SK-N-SH treated with all-trans-retinoic acid at 6 μM for 48 hours (cell line): ENCODE data around the gene SSRP1.

ENCODE experiments used
- ATAC-seq: fragments of 200-7000 bp; cut with Tn5 transposase; 3 replicates; pipeline ENCODE4 v1.9.1; 2020; ENCODE audit warnings: mild to moderate bottlenecking, moderate library complexity
- ARNTL ChIP-seq: fragments of 450-650 bp; formaldehyde crosslinking; IDR thresholded peaks from 2 replicates; pipeline ENCODE4 v1.5.0; 2020; ENCODE audit warnings: low read depth, mild to moderate bottlenecking, moderate library complexity, borderline replicate concordance
- BACH2 ChIP-seq: fragments of 250-450 bp; sonication (Bioruptor Pico); IDR thresholded peaks from 2 replicates; pipeline ENCODE4 v1.9.0; 2021; ENCODE audit warnings: mild to moderate bottlenecking, borderline replicate concordance
- CSDC2 ChIP-seq: fragments of 250-450 bp; sonication (Bioruptor Pico); IDR thresholded peaks from 2 replicates; pipeline ENCODE4 v1.5.0; 2020; ENCODE audit warnings: mild to moderate bottlenecking, moderate library complexity
- GLIS3 ChIP-seq: fragments of 250-450 bp; sonication (Bioruptor Pico); IDR thresholded peaks from 2 replicates; pipeline ENCODE4 v1.5.0; 2020; ENCODE audit warnings: mild to moderate bottlenecking, moderate library complexity
- ISL1 ChIP-seq: fragments of 250-450 bp; sonication (Bioruptor Pico); IDR thresholded peaks from 2 replicates; pipeline ENCODE4 v2.1.2; 2022; ENCODE audit warnings: mild to moderate bottlenecking, moderate library complexity
- OSR1 ChIP-seq: fragments of 250-450 bp; sonication (Bioruptor Pico); IDR thresholded peaks from 2 replicates; pipeline ENCODE4 v1.8.0; 2022; ENCODE audit warnings: moderate library complexity, mild to moderate bottlenecking, inconsistent platforms
- PPARA ChIP-seq: fragments of 250-450 bp; sonication (Bioruptor Pico); IDR thresholded peaks from 2 replicates; pipeline ENCODE4 v1.5.0; 2020; ENCODE audit warnings: mild to moderate bottlenecking, borderline replicate concordance
- SNAI2 ChIP-seq: fragments of 250-450 bp; sonication (Bioruptor Pico); IDR thresholded peaks from 2 replicates; pipeline ENCODE4 v1.5.0; 2020; ENCODE audit warnings: mild to moderate bottlenecking, moderate library complexity
- TCF4 ChIP-seq: fragments of 250-450 bp; sonication (Bioruptor Pico); IDR thresholded peaks from 2 replicates; pipeline ENCODE4 v1.8.0; 2021; ENCODE audit warnings: mild to moderate bottlenecking, moderate library complexity, borderline replicate concordance
- TOX ChIP-seq: fragments of 250-450 bp; sonication (Bioruptor Pico); IDR thresholded peaks from 2 replicates; pipeline ENCODE4 v1.8.0; 2021; ENCODE audit warnings: mild to moderate bottlenecking, moderate library complexity, borderline replicate concordance
- ZC3H10 ChIP-seq: fragments of 250-450 bp; sonication (Bioruptor Pico); IDR thresholded peaks from 2 replicates; pipeline ENCODE4 v1.5.1; 2021; ENCODE audit warnings: mild to moderate bottlenecking, moderate library complexity
- ZFP3 ChIP-seq: fragments of 250-450 bp; sonication (Bioruptor Pico); IDR thresholded peaks from 2 replicates; pipeline ENCODE4 v1.5.0; 2020; ENCODE audit warnings: mild to moderate bottlenecking, moderate library complexity
- ZFP30 ChIP-seq: fragments of 450-650 bp; formaldehyde crosslinking; IDR thresholded peaks from 2 replicates; pipeline ENCODE4 v1.5.0; 2022; ENCODE audit warnings: mild to moderate bottlenecking, moderate library complexity
- ZNF70 ChIP-seq: fragments of 450-650 bp; formaldehyde crosslinking; IDR thresholded peaks from 2 replicates; pipeline ENCODE4 v1.5.0; 2020; ENCODE audit warnings: mild to moderate bottlenecking, moderate library complexity
- ZNF8 ChIP-seq: fragments of 450-650 bp; formaldehyde crosslinking; IDR thresholded peaks from 2 replicates; pipeline ENCODE4 v1.5.0; 2020; ENCODE audit warnings: mild to moderate bottlenecking, moderate library complexity
- TF ChIP-seq, protein P1 (sequence below): fragments of 250-450 bp; sonication (Bioruptor Pico); IDR thresholded peaks from 2 replicates; pipeline ENCODE4 v1.5.0; 2020; ENCODE audit warnings: mild to moderate bottlenecking, moderate library complexity
- TF ChIP-seq, protein P2 (sequence below): fragments of 250-450 bp; sonication (Bioruptor Pico); IDR thresholded peaks from 2 replicates; pipeline ENCODE4 v1.5.1; 2021; ENCODE audit warnings: mild to moderate bottlenecking, moderate library complexity
- TF ChIP-seq, protein P3 (sequence below): fragments of 250-450 bp; sonication (Bioruptor Pico); IDR thresholded peaks from 2 replicates; pipeline ENCODE4 v1.8.0; 2020; ENCODE audit warnings: mild to moderate bottlenecking, moderate library complexity, borderline replicate concordance
- TF ChIP-seq, protein P4 (sequence below): fragments of 250-450 bp; sonication (Bioruptor Pico); IDR thresholded peaks from 2 replicates; pipeline ENCODE4 v1.5.1; 2020; ENCODE audit warnings: low read depth, mild to moderate bottlenecking, moderate library complexity
- TF ChIP-seq, protein P5 (sequence below): fragments of 250-450 bp; sonication (Bioruptor Pico); IDR thresholded peaks from 2 replicates; pipeline ENCODE4 v1.8.0; 2021; ENCODE audit warnings: low read depth, mild to moderate bottlenecking, moderate library complexity, borderline replicate concordance

SSRP1 gene

DNA sequence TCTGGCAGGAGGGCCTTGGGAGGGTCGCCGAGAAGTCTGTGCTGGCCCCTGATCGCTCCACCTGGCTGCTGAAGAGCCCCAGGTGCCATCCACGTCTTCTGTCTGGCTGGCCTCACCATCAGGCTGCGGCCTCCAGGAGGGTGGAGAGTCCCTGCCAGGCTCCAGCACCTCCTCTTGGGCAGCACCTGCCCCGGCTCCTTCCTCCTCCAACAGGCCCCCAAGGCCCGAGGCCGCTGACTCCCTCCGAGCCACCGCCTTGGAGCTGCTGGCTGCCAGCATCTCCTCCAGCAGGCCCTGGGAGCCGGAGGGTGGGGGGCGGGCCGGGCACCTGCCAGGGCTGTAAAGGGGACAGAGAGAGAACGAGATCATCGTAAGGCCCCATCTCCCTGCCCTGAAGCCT, 33.2 kb downstream of the SSRP1 start:
- ATAC-seq = no peak
- TF ChIP-seq ISL1 (CRISPR knock-in tag) = no peak
- TF ChIP-seq ZNF70 (CRISPR knock-in tag) = no peak
- no peak for TF ChIP-seq TCF4 (CRISPR knock-in tag)
- TF ChIP-seq OSR1 (CRISPR knock-in tag) = no peak
- TF ChIP-seq TOX (CRISPR knock-in tag) = no peak
- no peak for TF ChIP-seq SNAI2 (CRISPR knock-in tag)
- TF ChIP-seq CSDC2 = no peak
- TF ChIP-seq ZFP3 (CRISPR knock-in tag) = no peak
- no peak for TF ChIP-seq PPARA (CRISPR knock-in tag)
- no peak for TF ChIP-seq ARNTL (CRISPR knock-in tag)
- no peak for TF ChIP-seq ZFP30 (CRISPR knock-in tag)
- no peak for TF ChIP-seq ZNF8 (CRISPR knock-in tag)
- TF ChIP-seq, protein P1, sequence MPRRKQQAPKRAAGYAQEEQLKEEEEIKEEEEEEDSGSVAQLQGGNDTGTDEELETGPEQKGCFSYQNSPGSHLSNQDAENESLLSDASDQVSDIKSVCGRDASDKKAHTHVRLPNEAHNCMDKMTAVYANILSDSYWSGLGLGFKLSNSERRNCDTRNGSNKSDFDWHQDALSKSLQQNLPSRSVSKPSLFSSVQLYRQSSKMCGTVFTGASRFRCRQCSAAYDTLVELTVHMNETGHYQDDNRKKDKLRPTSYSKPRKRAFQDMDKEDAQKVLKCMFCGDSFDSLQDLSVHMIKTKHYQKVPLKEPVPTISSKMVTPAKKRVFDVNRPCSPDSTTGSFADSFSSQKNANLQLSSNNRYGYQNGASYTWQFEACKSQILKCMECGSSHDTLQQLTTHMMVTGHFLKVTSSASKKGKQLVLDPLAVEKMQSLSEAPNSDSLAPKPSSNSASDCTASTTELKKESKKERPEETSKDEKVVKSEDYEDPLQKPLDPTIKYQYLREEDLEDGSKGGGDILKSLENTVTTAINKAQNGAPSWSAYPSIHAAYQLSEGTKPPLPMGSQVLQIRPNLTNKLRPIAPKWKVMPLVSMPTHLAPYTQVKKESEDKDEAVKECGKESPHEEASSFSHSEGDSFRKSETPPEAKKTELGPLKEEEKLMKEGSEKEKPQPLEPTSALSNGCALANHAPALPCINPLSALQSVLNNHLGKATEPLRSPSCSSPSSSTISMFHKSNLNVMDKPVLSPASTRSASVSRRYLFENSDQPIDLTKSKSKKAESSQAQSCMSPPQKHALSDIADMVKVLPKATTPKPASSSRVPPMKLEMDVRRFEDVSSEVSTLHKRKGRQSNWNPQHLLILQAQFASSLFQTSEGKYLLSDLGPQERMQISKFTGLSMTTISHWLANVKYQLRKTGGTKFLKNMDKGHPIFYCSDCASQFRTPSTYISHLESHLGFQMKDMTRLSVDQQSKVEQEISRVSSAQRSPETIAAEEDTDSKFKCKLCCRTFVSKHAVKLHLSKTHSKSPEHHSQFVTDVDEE (CRISPR knock-in tag) = no peak
- TF ChIP-seq BACH2 (CRISPR knock-in tag) = no peak
- TF ChIP-seq, protein P2, sequence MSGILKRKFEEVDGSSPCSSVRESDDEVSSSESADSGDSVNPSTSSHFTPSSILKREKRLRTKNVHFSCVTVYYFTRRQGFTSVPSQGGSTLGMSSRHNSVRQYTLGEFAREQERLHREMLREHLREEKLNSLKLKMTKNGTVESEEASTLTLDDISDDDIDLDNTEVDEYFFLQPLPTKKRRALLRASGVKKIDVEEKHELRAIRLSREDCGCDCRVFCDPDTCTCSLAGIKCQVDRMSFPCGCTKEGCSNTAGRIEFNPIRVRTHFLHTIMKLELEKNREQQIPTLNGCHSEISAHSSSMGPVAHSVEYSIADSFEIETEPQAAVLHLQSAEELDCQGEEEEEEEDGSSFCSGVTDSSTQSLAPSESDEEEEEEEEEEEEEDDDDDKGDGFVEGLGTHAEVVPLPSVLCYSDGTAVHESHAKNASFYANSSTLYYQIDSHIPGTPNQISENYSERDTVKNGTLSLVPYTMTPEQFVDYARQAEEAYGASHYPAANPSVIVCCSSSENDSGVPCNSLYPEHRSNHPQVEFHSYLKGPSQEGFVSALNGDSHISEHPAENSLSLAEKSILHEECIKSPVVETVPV = no peak

DNA sequence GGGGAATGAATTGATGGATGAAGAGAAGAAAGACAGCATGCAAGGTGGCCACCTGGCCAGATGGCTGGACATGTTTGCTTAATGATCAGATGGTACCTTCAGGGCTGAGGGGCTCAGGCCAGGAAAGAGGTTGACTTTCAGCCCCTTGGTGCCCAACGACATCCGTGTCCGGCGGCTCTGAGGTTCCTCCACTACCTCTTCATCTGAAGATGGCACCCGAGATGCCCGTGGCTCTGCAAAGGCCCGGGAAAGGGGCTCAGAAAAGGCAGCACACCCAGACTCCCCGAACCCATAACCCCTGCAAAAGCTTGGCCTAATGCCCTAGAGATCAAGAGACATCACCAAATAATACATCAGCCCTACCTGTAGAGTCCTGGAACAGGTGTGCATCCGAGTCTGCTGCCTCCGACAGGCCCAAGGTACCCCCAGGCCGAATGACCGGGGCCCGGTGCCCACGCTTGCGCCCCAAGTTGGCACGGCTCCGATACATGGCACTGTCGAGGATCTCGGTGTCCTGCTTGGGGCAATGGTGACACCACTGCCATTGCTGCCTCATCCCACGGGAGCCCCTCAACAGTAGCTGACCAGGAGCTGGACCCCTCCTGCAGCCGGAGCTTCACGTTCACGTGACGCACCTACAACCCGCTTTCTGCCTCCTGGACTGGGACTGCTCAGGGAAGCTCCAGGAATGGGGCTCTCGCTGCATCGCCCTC, 33.8 kb downstream of the SSRP1 start:
- TF ChIP-seq, protein P1 (CRISPR knock-in tag) = no peak
- no peak for TF ChIP-seq ARNTL (CRISPR knock-in tag)
- TF ChIP-seq, protein P3, sequence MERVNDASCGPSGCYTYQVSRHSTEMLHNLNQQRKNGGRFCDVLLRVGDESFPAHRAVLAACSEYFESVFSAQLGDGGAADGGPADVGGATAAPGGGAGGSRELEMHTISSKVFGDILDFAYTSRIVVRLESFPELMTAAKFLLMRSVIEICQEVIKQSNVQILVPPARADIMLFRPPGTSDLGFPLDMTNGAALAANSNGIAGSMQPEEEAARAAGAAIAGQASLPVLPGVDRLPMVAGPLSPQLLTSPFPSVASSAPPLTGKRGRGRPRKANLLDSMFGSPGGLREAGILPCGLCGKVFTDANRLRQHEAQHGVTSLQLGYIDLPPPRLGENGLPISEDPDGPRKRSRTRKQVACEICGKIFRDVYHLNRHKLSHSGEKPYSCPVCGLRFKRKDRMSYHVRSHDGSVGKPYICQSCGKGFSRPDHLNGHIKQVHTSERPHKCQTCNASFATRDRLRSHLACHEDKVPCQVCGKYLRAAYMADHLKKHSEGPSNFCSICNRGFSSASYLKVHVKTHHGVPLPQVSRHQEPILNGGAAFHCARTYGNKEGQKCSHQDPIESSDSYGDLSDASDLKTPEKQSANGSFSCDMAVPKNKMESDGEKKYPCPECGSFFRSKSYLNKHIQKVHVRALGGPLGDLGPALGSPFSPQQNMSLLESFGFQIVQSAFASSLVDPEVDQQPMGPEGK = no peak
- TF ChIP-seq ZFP30 (CRISPR knock-in tag) = no peak
- TF ChIP-seq BACH2 (CRISPR knock-in tag) = no peak
- TF ChIP-seq SNAI2 (CRISPR knock-in tag) = no peak
- no peak for TF ChIP-seq GLIS3 (CRISPR knock-in tag)
- TF ChIP-seq, protein P4, sequence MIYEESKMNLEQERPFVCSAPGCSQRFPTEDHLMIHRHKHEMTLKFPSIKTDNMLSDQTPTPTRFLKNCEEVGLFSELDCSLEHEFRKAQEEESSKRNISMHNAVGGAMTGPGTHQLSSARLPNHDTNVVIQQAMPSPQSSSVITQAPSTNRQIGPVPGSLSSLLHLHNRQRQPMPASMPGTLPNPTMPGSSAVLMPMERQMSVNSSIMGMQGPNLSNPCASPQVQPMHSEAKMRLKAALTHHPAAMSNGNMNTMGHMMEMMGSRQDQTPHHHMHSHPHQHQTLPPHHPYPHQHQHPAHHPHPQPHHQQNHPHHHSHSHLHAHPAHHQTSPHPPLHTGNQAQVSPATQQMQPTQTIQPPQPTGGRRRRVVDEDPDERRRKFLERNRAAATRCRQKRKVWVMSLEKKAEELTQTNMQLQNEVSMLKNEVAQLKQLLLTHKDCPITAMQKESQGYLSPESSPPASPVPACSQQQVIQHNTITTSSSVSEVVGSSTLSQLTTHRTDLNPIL (CRISPR knock-in tag) = no peak
- no peak for TF ChIP-seq ZC3H10 (CRISPR knock-in tag)
- no peak for TF ChIP-seq ZFP3 (CRISPR knock-in tag)
- no peak for TF ChIP-seq ZNF8 (CRISPR knock-in tag)
- TF ChIP-seq, protein P2 = no peak
- TF ChIP-seq, protein P5, sequence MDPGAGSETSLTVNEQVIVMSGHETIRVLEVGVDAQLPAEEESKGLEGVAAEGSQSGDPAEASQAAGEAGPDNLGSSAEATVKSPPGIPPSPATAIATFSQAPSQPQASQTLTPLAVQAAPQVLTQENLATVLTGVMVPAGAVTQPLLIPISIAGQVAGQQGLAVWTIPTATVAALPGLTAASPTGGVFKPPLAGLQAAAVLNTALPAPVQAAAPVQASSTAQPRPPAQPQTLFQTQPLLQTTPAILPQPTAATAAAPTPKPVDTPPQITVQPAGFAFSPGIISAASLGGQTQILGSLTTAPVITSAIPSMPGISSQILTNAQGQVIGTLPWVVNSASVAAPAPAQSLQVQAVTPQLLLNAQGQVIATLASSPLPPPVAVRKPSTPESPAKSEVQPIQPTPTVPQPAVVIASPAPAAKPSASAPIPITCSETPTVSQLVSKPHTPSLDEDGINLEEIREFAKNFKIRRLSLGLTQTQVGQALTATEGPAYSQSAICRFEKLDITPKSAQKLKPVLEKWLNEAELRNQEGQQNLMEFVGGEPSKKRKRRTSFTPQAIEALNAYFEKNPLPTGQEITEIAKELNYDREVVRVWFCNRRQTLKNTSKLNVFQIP = no peak
- TF ChIP-seq, all 23 proteins: peak for 0
- ATAC-seq = no peak
